Activated naive CD8-positive, alpha-beta T cell treated with anti-CD3 and anti-CD28 coated beads, Interleukin-2, amount 50 U/mL, for 16 hours (primary cell): ENCODE measurements around the gene ATP1A1.

Experiments
- DNase-seq: peaks from one replicate; pipeline ENCODE4 v3.0.0-alpha.2; 2020; ENCODE audit warnings: low read depth, low spot score

Gene ATP1A1

DNA sequence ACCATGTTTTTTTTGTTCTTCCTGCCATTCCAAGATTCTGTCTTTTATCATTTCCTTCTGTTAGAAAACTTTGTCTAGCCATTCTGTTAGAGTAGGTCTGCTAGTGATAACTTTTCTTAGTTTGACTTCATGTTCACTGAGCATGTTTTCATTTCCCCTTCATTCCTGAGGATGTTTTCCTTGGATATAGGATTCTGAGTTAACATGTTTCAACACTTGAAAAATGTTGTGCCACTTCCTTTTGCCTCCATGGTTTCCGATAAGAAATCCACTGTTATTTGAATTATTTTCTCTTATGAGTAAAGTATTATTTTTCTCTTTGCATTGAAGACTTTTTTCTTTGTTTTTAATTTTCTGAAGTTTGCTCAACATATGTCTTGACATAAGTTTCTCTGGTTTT, 66.7 kb downstream of the ATP1A1 start:
- DNase-seq = no peak

DNA sequence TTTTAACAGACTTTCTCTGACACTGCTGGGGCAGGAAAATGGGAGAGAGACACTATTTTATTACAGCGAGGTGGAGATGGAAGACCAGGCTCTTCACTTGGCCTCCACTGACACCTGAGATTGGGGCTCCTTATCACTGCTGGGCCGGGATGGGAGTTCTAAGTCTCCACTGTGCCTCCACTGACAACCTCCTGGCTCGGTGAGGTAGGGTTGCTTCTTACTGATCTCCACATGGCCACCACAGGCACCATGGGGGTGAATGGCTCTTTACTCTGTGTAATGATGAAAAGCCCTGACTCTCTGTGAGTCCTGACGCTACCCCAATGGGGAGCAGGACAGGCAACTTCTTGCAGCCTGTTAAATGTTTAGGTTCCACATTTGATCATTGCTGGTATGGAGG, 67.7 kb downstream of the ATP1A1 start:
- DNase-seq = no peak

DNA sequence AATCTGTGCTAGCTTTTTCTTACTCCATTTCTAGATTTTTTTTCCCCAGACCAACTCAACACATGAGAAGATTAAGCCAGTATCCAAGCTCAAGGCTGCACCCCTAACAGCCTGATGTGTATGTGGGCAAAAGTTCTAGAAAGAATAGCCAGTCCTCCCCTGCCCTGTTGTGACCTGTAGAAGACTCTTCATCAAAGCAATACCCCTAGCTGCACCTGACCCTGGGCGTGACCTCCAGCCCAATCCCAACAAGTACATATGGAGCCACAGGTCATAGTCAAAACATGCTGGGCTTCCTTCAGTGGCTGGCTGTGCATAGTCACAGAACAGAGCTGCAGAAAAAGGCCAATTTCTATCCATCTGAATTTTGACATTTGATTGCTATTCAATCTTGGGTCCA, 72.5 kb downstream of the ATP1A1 start:
- DNase-seq = no peak

DNA sequence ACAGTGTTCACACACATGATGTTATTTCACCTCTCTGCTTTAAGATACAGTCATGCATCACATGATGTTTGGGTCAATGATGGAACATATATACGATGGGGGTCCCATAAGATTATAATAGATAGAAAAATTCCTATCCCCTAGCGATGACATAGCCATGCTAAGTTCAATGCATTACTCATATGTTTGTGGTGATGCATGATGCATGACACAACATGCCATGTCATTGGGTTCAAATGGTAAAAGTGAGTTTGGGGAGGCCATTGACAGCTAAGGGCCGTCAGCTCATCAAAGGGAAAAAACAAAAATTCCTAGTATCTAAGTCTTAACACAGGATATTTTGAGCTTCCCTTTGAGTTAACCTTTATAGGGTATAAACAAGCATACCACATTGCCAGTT, 73.6 kb downstream of the ATP1A1 start:
- DNase-seq = no peak

DNA sequence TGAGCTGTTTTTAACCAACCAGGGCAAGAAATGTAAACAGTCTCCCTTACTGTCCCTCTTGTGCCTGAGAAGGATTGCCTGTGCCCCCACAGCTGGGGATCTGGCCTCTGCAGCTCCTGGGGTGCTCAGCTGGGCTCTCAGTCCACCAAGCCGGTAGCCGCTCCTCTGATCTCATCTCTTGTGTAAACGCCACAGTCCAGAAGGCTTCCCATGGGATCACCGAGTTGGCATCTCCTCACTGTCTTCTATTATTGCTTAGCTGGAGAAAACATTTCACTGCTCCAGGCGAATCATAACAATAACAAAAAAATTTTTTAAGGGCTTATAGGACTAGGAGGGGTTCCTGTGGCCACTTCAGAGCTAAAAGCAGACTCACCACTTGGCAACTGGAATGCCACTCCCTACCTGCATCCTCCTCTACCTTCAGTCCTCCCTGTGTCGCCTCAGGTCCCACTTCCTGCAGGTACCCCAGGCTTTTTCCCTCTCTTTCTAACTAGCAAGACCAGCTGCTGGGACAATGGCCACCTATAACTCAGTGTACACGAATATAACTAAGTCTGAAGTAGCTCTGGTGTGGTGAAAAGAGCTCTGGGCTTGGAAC, 75.8 kb downstream of the ATP1A1 start:
- DNase-seq = no peak

DNA sequence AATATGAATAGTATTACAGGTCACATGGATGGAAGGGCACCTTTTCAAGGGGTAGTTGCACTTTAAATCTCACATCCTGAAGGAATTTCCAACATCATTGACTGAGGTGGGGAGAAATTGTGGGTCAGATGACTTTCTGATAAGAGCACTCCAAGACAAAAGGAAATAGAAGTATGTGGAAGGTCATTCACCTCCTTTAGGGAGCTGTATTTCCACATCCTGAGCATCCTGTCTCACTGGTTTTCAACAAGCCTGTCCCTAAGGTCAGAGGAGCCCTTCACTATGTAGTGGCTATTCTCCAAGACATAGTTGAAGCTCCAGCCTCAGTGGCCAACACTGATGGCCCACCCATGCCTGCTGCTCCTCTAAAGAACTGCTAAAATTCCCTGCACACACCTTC, 76.5 kb downstream of the ATP1A1 start:
- DNase-seq = no peak

DNA sequence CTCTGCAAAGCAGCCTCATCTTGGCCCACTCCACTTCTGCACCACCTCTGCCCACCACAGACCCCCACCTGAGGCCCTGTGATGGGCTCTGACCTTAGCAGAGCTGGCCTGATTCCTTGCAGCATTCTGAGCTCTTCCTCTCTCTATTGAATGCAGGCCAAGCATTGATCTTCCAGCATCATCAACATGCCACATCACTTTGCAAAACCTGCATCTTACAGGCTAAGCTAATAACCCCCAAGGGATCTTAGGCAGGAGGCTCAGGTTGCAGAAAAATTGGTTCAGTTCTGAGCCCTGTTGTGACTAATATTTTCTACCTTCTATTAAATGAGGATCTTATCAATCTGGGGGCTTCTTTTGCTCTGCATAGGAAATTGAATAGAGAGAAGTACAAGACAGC, 78.7 kb downstream of the ATP1A1 start:
- DNase-seq = no peak

DNA sequence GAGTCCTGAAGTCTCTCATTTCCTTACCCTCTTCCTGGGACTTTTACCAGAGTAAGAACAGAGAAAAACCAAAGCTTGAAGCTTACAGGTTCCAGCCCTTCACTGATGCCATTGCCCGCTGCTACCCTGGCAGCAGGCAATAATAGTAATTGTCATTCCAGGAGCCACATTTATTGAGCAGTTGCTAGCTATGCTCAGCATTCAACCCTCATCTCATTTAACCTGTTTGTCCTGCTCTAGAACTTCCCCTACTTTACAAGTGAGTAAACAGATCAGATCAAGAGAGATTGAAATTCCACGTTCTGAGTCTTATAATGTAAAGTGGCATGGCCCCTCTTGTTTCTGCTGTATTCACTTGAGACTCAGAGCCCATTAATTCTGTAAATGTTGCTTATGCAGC, 80.4 kb downstream of the ATP1A1 start:
- no peak for DNase-seq

DNA sequence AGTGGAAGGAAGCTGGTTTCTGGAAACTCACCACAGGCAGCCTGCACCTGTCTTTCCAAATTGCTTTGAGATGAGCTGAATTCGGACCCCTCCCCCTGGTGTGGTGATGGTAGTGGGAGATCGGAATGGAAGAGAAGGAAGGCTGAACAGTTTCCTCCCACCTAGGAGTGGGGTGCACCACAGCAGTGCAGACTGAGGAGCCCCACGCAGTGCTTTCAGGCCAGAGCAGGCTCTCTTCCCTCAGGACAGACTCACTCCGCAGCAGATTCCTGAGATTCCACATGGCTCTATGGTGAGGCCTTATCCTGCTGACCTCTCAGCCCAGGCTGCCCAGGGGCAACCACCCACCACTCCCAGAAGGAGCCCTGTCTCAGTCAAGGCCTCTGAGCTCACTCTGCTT, 80.9 kb downstream of the ATP1A1 start:
- no peak for DNase-seq
